GM12872 (cell line): ENCODE results near the gene LBHD2.
A peak's percentile ranks its signal among the peaks of the same experiment; 100 is the strongest.

Experiments
- CTCF ChIP-seq: IDR thresholded peaks from 3 replicates; pipeline ENCODE4 v1.5.1; 2011; ENCODE audit warnings: low read depth, mild to moderate bottlenecking, low read length, moderate library complexity; ENCODE audit not compliant: insufficient read depth

Gene LBHD2

GRCh38 chr14:103089386-103090335 is 5.7 kb downstream of the LBHD2 start:
- TF ChIP-seq CTCF = no peak

DNA sequence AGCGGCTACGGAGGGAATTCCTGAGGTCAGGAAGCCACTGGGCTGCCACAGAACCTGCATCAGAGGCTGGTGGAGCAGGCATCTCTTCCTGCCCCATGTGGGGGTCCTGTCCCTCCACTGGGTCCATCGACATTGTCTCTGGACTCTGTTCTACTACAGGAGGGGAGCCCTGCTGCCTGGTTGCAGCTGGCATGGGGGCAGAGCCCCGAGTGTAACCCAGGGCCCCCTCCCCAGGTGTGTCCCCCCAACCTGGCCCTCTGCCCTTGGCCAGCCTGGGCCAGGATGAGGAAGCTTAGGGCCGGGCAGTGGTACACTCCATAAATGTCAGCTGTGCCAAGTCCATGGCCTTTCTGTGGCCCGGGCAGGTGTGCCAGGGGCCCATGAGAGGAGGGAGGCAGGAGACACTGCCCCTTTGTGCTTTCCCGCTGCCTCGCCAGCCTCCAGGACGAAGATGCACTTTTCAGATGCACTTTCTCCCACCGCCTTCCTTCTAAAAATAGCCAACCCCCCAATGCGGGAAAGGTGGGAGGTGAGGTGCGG is 6.5 kb downstream of the LBHD2 start:
- no peak for TF ChIP-seq CTCF

DNA sequence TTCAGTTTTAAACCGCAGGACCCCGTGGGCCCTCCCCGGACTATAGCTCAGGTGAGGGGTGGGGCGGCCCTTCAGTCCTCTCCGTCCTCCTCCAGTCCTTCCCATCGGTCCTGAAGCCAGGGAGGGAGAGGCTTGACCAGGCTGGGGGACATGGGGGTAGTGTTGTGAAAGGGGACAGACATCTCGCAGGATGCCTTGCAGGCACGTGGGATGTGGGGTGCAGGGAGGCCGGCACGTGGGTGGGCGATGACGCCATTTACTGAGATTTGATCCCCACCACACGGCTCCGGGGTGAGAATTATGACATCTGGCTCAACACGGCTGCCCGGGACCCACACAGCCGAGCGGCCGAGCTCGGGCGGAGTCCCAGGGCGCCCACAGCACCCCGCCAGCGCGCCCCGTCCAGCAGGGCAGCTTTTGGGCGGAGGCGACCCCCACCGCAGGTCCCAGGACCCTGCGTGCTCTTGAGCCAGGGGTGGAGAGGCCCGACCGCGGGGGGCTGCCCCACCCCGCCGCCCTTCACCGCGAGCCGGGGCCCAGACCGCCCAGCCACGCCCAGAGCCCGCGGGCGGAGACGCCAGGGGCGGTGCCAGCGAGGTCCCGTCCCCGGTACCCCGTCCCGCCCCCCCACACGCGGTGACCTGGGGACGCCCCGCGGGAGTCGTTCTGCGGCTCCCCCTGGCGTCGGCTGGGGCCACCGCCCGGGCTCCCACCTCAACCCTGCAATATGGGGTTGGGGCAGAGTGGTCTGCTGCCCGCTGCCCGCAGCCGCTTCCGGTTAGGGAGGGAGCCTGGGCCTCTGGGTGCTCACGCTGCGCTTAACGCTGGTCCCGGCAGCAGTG is 7.3 kb downstream of the LBHD2 start:
- TF ChIP-seq CTCF = peak; percentile 62

DNA sequence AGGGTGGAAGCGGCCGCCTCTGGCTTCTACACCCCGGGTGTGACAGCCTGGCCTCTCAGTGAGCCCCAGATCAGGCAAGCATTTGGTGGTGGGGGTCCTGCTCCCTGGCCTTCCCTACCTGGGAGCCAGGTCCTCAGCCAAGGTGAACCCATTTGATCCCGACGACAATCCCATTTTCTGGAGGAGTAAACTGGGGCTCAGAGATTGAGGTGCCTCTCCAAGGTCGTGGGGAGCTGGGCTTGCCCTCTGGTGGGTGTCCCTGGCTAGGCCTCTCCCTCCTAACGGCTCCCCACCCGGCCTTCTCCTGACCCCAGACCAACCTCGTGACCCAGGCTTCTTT is 7.8 kb downstream of the LBHD2 start:
- TF ChIP-seq CTCF = no peak

DNA sequence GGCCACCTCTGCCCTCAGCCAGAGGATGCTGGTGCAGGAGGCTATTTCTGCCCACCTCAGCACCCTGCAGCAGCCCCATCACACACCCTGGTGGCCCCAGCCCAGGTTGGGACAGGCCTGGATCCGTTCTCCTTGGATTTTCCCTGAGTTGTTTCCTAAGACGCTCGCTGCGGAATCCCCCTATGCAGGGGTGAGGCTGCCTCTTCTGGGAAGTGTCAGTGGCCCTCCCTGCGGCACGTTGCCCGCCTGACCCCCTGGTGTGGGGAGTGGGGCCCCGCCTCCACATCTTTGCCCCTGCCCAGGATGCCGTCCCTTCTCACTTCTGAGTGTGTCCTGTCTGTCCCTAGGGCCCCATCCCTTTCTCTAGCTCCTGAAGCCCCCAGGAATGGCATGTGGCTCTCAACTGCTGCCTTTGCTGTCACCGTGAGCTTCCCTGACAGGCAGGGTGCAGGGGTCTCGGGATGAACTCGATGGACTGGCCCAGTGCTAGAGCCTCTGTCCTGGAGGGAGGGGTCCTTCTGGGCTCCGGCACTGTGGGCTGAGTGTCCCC is 9.9 kb downstream of the LBHD2 start:
- no peak for TF ChIP-seq CTCF

DNA sequence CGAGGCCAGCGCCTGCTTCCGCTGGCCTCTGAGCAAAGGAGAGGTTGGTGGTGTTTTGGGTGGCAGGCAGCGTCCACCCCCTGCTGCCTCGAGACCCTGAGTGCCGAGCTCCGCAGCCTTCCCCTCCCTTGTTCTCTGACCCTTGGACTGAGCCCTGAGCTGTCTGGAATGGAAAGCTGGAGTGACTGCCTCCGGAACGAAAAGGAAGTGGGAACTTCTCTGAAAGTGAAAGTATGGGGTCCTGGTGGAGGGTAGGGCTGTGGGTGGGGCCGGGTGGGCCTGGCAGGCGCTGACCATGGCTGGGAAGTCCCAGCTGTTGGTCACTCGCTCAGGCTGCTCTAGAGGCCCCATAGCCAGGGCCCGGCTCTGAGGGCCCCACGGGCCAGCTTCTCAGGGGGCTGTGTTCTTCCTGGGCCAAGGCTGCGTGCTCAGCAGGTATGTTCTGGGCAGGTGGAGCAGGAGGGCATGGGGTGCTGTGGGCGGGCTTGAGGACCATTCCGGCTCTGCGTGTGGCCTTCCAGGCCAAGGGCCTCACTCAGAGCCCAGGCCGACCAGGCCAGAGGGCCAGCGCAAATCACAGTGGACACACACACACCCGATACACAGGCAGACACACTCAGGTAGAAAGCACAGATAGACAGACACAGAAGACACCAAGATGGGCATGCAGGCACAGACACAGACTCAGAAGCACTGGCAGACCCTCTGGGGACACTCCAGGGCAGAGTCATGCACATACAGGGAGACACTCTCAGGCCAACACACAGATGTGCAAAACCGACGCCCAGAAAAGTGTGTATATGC is 10.6 kb downstream of the LBHD2 start, which contains the start of gene EXOC3L4:
Gene EXOC3L4 (plus strand): TSS at position 320 of the 804 bp plus-strand sequence. CDS start 5,495 bp downstream, outside the sequence.
- no peak for TF ChIP-seq CTCF
